SH-SY5Y (cell line): ENCODE measurements around the gene DSCAM.

Experiments used
- GATA2 ChIP-seq: IDR thresholded peaks from 2 replicates; pipeline ENCODE4 v1.6.1; 2011; ENCODE audit warnings: mild to moderate bottlenecking, low read depth, low read length
- GATA3 ChIP-seq: IDR thresholded peaks from 2 replicates; pipeline ENCODE4 v1.6.1; 2011; ENCODE audit warnings: low read depth, mild to moderate bottlenecking, low read length, moderate library complexity

- no peak for TF ChIP-seq GATA2
- no peak for TF ChIP-seq GATA3
Observed at GRCh38 chr21:40835184-40835694, 11.7 kb downstream of the DSCAM start.
